Neural cell (in vitro differentiated cells): ENCODE data around the gene ELFN1. TPM values are rescaled to one million over a fixed set of nuclear protein-coding genes. Genes with fewer than 3 reads are reported as not detected.

ENCODE experiments used
- H2AFZ ChIP-seq: fragments of 200-600, 300-800 bp; sonication (generic), shearing (Covaris generic); 2 replicates; pipeline ENCODE4 v1.6.0; 2014; ENCODE audit warnings: low read depth, mild to moderate bottlenecking, antibody characterized with exemption, low read length, moderate library complexity
- H3F3A ChIP-seq: fragments of 200-600 bp; shearing (Covaris generic); 2 replicates; pipeline ENCODE4 v1.6.1; 2016; ENCODE audit warnings: mild to moderate bottlenecking, moderate library complexity, mixed read lengths, antibody characterized with exemption, low read length; ENCODE audit not compliant: insufficient read depth, poor library complexity, severe bottlenecking
- H3K27ac ChIP-seq: fragments of 200-600, 300-800 bp; sonication (generic), shearing (Covaris generic); 2 replicates; pipeline ENCODE4 v1.5.1; 2014; ENCODE audit warnings: mild to moderate bottlenecking, low read length, moderate library complexity
- H3K27me3 ChIP-seq: fragments of 300-800, 200-600 bp; sonication (generic), shearing (Covaris generic); 2 replicates; pipeline ENCODE4 v1.6.0; 2014; ENCODE audit warnings: mild to moderate bottlenecking, low read depth, low read length, moderate library complexity; ENCODE audit not compliant: insufficient read depth
- H3K36me3 ChIP-seq: fragments of 300-800, 200-600 bp; sonication (generic), shearing (Covaris generic); 2 replicates; pipeline ENCODE4 v1.5.1; 2014; ENCODE audit warnings: mild to moderate bottlenecking, antibody characterized with exemption, low read length, moderate library complexity; ENCODE audit not compliant: insufficient read depth
- H3K4me2 ChIP-seq: fragments of 300-800, 200-600 bp; sonication (generic), shearing (Covaris generic); 2 replicates; pipeline ENCODE4 v1.6.0; 2014; ENCODE audit warnings: mild to moderate bottlenecking, low read length
- H3K4me3 ChIP-seq: fragments of 300-800, 200-600 bp; sonication (generic), shearing (Covaris generic); 2 replicates; pipeline ENCODE4 v1.5.1; 2014; ENCODE audit warnings: mild to moderate bottlenecking, low read length, moderate library complexity
- H3K79me2 ChIP-seq: fragments of 200-600 bp; shearing (Covaris generic); replicated peaks from 2 replicates; pipeline ENCODE4 v1.6.0; 2014; ENCODE audit warnings: mild to moderate bottlenecking, low read length, moderate library complexity; ENCODE audit not compliant: insufficient read depth
- H3K9ac ChIP-seq: fragments of 300-800, 200-600 bp; sonication (generic), shearing (Covaris generic); 2 replicates; pipeline ENCODE4 v1.6.1; 2016; ENCODE audit warnings: mild to moderate bottlenecking, low read length, mixed read lengths
- H3K9me2 ChIP-seq: fragments of 200-600 bp; shearing (Covaris generic); 2 replicates; pipeline ENCODE4 v1.6.1; 2016; ENCODE audit warnings: mild to moderate bottlenecking, low read length, mixed read lengths; ENCODE audit not compliant: insufficient read depth
- H3K9me3 ChIP-seq: fragments of 200-600, 300-800 bp; sonication (generic), shearing (Covaris generic); 2 replicates; pipeline ENCODE4 v1.6.1; 2016; ENCODE audit warnings: mild to moderate bottlenecking, mixed run types, low read length, moderate library complexity, mixed read lengths
- H4K20me1 ChIP-seq: fragments of 200-600 bp; shearing (Covaris generic); 2 replicates; pipeline ENCODE4 v1.6.1; 2016; ENCODE audit warnings: mild to moderate bottlenecking, mixed run types; ENCODE audit not compliant: insufficient read depth
- CTCF ChIP-seq: fragments of 450-650 bp; IDR thresholded peaks from 2 replicates; pipeline ENCODE4 v1.5.1; 2014; ENCODE audit warnings: antibody characterized with exemption, mild to moderate bottlenecking, moderate library complexity; ENCODE audit not compliant: poor library complexity, severe bottlenecking
- EP300 ChIP-seq: fragments of 450-650 bp; conservative IDR thresholded peaks from 2 replicates; pipeline ENCODE4 v1.6.1; 2014; ENCODE audit warnings: antibody characterized with exemption, mild to moderate bottlenecking, moderate library complexity; ENCODE audit not compliant: poor library complexity, severe bottlenecking
- EZH2 ChIP-seq: fragments of 200-600, 300-800 bp; shearing (Covaris generic), sonication (generic); IDR thresholded peaks from 2 replicates; pipeline ENCODE4 v1.6.1; 2014; ENCODE audit warnings: antibody characterized with exemption, low read length, borderline replicate concordance, mild to moderate bottlenecking; ENCODE audit not compliant: insufficient read depth, poor library complexity, severe bottlenecking
- MXI1 ChIP-seq: fragments of 450-650 bp; conservative IDR thresholded peaks from 2 replicates; pipeline ENCODE4 v1.6.1; 2014; ENCODE audit warnings: antibody characterized with exemption, mild to moderate bottlenecking; ENCODE audit not compliant: poor library complexity, severe bottlenecking
- POLR2AphosphoS5 ChIP-seq: IDR thresholded peaks from 2 replicates; pipeline ENCODE4 v1.6.1; 2012
- RAD21 ChIP-seq: fragments of 450-650 bp; conservative IDR thresholded peaks from 2 replicates; pipeline ENCODE4 v1.6.1; 2014; ENCODE audit warnings: antibody characterized with exemption, mild to moderate bottlenecking, moderate library complexity
- REST ChIP-seq: IDR thresholded peaks from 2 replicates; pipeline ENCODE4 v1.6.1; 2012; ENCODE audit warnings: borderline replicate concordance
- SMC3 ChIP-seq: fragments of 450-650 bp; conservative IDR thresholded peaks from 2 replicates; pipeline ENCODE4 v1.6.1; 2014; ENCODE audit warnings: antibody characterized with exemption, mild to moderate bottlenecking, moderate library complexity; ENCODE audit not compliant: poor library complexity
- TAF1 ChIP-seq: IDR thresholded peaks from 2 replicates; pipeline ENCODE4 v1.6.1; 2012; ENCODE audit warnings: low read depth
- polyA plus RNA-seq: library from polyadenylated mRNA; depleted of rRNA; stranded (reverse); fragments of >200 nt; gene quantifications from 2 replicates; pipeline ENCODE4 v1.2.3, GENCODE V29; 2014

ELFN1 gene
- polyA plus RNA-seq, 1 donor from 2014 or later: 11.8 TPM

- Histone ChIP-seq H3K4me2 (peak overlapping the region; percentile 20), H3K4me3 (peak overlapping the region; percentile 57), H3K9me3 (no peaks in the 10 kb centered on the region), H3K9ac (peak overlapping the region; percentile 82), H2AFZ (peak overlapping the region; percentile 15), H4K20me1 (no peaks in the 10 kb centered on the region), H3K79me2 (peaks cover 5% of the 10 kb centered on the region), H3K27ac (peak overlapping the region; percentile 91), H3F3A (no peaks in the 10 kb centered on the region), H3K27me3 (no peaks in the 10 kb centered on the region), H3K9me2 (no peaks in the 10 kb centered on the region), H3K36me3 (no peaks in the 10 kb centered on the region)
- TF ChIP-seq CTCF (no peak), POLR2AphosphoS5 (peak; percentile 79), TAF1 (peak; percentile 40), REST (peak; percentile 59), RAD21 (peak; percentile 52), EZH2 (no peak), SMC3 (no peak), EP300 (peak; percentile 73)
Measured at GRCh38 chr7:1693991-1694524, 24.0 kb downstream of the ELFN1 start.

- Histone ChIP-seq H3F3A (no peaks in the 10 kb centered on the region), H3K79me2 (peaks cover 5% of the 10 kb centered on the region), H4K20me1 (no peaks in the 10 kb centered on the region), H2AFZ (no peak overlapping the region), H3K9me3 (no peaks in the 10 kb centered on the region), H3K27ac (peak overlapping the region; percentile 91), H3K27me3 (no peaks in the 10 kb centered on the region), H3K36me3 (no peaks in the 10 kb centered on the region), H3K4me2 (no peak overlapping the region), H3K9ac (peak overlapping the region; percentile 82), H3K9me2 (no peaks in the 10 kb centered on the region), H3K4me3 (peak overlapping the region; percentile 57)
- TF ChIP-seq POLR2AphosphoS5: no peak
- no peak for TF ChIP-seq CTCF
- no peak for TF ChIP-seq RAD21
- peak; percentile 22 for TF ChIP-seq EP300
- no peak for TF ChIP-seq SMC3
- TF ChIP-seq MXI1: no peak
- TF ChIP-seq TAF1: no peak
- no peak for TF ChIP-seq REST
Measured at GRCh38 chr7:1694611-1695511, 24.8 kb downstream of the ELFN1 start.
